Erythroblast (primary cell): ENCODE results near the gene TBC1D8.

Experiments
- GATA1 ChIP-seq: IDR thresholded peaks from 2 replicates; pipeline ENCODE4 v1.6.1; 2011; ENCODE audit warnings: low read depth, mild to moderate bottlenecking, control low read depth, low read length, moderate library complexity
- POLR2A ChIP-seq: IDR thresholded peaks from 2 replicates; pipeline ENCODE4 v1.6.1; 2011; ENCODE audit warnings: mild to moderate bottlenecking, low read length

DNA sequence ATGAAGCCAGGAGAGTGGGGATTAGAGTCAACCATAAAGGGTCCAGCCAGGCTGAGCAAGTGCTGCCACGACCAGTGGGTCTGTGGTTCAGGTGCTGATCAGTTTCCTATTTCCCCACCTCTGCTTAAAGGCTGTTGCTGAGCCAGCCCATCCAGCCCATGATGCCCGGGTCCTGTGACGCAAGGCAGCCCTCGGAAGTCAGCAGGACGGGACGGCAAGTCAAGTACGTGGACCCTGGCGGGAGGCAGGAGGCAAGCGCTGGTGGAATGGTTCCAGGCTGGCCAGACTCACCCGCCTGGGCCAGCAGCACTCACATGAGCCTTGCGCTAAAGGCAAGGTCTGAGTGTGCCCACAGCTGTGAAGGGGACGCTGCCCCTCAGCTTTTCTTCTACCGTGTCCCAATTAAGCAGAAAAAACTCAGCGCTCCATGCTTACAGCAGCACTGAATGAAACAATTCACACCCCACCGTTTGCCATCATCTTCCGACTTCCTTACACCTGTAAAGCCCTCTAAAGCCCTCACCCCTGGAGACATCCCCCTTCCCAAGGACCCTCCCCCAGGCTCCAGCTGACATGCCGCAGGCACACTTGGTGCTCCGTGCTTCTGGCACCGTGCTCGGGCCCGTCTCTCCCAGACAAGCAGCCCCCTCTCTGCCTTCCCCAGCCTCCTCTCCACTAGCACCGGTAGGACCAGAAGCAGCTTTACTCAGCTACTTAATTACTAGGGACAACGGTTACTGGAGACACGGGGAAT is 160.4 kb downstream of the TBC1D8 start:
- TF ChIP-seq POLR2A = no peak
- TF ChIP-seq GATA1 = no peak
